PC-3 (cell line): ENCODE data around the gene RGS8.

ENCODE experiments used
- EZH2 ChIP-seq: fragments of 300-600 bp; sonication (generic); IDR thresholded peaks from one replicate; pipeline ENCODE4 v1.6.1; 2017; ENCODE audit warnings: antibody characterized with exemption, mild to moderate bottlenecking, low read length; ENCODE audit not compliant: unreplicated experiment
- TF ChIP-seq, protein P1 (sequence below): fragments of 300-600 bp; sonication (generic); conservative IDR thresholded peaks from 2 replicates; pipeline ENCODE4 v1.5.1; 2017; ENCODE audit warnings: antibody characterized with exemption, low read depth, mild to moderate bottlenecking, low read length

DNA sequence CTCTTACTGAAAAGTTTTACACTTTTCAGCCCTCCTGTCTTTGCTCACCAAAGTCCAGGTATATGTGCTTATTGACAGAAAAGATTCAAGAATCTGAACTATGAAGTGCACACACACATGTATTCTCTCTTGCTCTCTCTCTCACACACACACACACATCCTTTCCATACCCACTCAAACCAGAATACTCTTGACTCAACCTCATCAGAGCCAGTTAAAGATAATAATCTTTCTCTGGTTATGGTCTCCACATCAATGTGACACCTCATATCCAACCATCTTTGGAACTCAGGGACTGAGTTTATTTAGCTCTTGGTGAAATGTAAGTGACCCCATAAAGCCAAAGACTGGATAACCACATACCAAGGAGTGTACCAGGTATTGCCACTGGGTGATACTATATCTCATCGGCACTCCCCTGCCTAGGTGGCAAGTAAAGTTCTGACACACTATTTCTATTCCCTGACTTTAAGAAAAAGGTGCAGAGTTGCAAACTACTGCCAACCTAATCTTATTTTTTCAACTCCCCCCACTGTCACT lies 24.9 kb upstream of the RGS8 start:
- TF ChIP-seq, protein P1, sequence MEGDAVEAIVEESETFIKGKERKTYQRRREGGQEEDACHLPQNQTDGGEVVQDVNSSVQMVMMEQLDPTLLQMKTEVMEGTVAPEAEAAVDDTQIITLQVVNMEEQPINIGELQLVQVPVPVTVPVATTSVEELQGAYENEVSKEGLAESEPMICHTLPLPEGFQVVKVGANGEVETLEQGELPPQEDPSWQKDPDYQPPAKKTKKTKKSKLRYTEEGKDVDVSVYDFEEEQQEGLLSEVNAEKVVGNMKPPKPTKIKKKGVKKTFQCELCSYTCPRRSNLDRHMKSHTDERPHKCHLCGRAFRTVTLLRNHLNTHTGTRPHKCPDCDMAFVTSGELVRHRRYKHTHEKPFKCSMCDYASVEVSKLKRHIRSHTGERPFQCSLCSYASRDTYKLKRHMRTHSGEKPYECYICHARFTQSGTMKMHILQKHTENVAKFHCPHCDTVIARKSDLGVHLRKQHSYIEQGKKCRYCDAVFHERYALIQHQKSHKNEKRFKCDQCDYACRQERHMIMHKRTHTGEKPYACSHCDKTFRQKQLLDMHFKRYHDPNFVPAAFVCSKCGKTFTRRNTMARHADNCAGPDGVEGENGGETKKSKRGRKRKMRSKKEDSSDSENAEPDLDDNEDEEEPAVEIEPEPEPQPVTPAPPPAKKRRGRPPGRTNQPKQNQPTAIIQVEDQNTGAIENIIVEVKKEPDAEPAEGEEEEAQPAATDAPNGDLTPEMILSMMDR: no peak
- TF ChIP-seq EZH2: no peak
